Panc1 (cell line): ENCODE results near the gene LLGL1. TPM values are rescaled to one million over a fixed set of nuclear protein-coding genes. Genes with fewer than 3 reads are reported as not detected.

Experiments used
- ATAC-seq: fragments of 200-7000 bp; cut with Tn5 transposase; 2 replicates; pipeline ENCODE4 v1.9.1; 2020; ENCODE audit warnings: mild to moderate bottlenecking, moderate library complexity
- BruUV-seq: library from RNA; stranded (reverse); fragments of 400-500 nt; replicated peaks from 2 replicates; lab custom pipeline; 2021; lab: Mats Ljungman, UMichigan
- CTCF ChIA-PET: fragments of 300-600 bp; sonication (Branson Sonifier 250); formaldehyde crosslinking; loops from one replicate; lab custom pipeline; 2022; ENCODE audit warnings: antibody characterized with exemption; lab: Charles Lee
- POLR2A ChIA-PET: fragments of 300-600 bp; sonication (Branson Sonifier 250); formaldehyde crosslinking; loops from one replicate; lab custom pipeline; 2022; ENCODE audit warnings: antibody characterized with exemption; lab: Charles Lee
- DNase-seq: peaks from one replicate; pipeline ENCODE4 v3.0.0-alpha.2; 2010; ENCODE audit warnings: low read depth, low spot score
- H3K27ac ChIP-seq: 2 replicates; pipeline ENCODE4 v1.5.1; 2011; ENCODE audit warnings: mild to moderate bottlenecking, low read length, inconsistent platforms
- H3K27me3 ChIP-seq: fragments of 200-500 bp; sonication (Bioruptor generic); 2 replicates; pipeline ENCODE4 v1.6.0; 2014; ENCODE audit warnings: low read length, inconsistent platforms; ENCODE audit not compliant: control insufficient read depth, insufficient read depth
- H3K36me3 ChIP-seq: fragments of 200-500 bp; sonication (Bioruptor generic); 2 replicates; pipeline ENCODE4 v1.5.1; 2014; ENCODE audit warnings: inconsistent platforms, mild to moderate bottlenecking, low read length, moderate library complexity; ENCODE audit not compliant: control insufficient read depth, insufficient read depth
- H3K4me1 ChIP-seq: 2 replicates; pipeline ENCODE4 v1.5.1; 2011; ENCODE audit warnings: inconsistent platforms, mild to moderate bottlenecking, low read length, moderate library complexity; ENCODE audit not compliant: control insufficient read depth, insufficient read depth
- H3K4me3 ChIP-seq, 2 experiments: 2 replicates each; pipeline ENCODE4 v1.5.1; 2011 to 2012; ENCODE audit warnings: low read depth in 2 of 2, low read length in 2 of 2, mild to moderate bottlenecking in 2 of 2, inconsistent platforms in 1 of 2, moderate library complexity in 1 of 2
- H3K9me3 ChIP-seq: fragments of 200-500 bp; sonication (Bioruptor generic); 2 replicates; pipeline ENCODE4 v1.5.1; 2014; ENCODE audit warnings: low read depth, mild to moderate bottlenecking, inconsistent platforms, low read length, moderate library complexity; ENCODE audit not compliant: control insufficient read depth, insufficient read depth
- POLR2AphosphoS5 ChIP-seq: IDR thresholded peaks from 2 replicates; pipeline ENCODE4 v1.6.1; 2012; ENCODE audit warnings: mild to moderate bottlenecking, low read depth, low read length, moderate library complexity
- SIN3A ChIP-seq: IDR thresholded peaks from 2 replicates; pipeline ENCODE4 v1.6.1; 2012; ENCODE audit warnings: low read depth, mild to moderate bottlenecking, low read length, moderate library complexity, borderline replicate concordance; ENCODE audit not compliant: insufficient read depth
- TCF7L2 ChIP-seq: IDR thresholded peaks from 2 replicates; pipeline ENCODE4 v1.6.1; 2011; ENCODE audit warnings: mild to moderate bottlenecking, low read depth, low read length, inconsistent platforms
- in situ Hi-C: cut with HindIII; loops from 2 replicates; pipeline ENCODE4 v1.10.0; 2016; ENCODE audit warnings: low sequenced_read_pairs, low pct_unique_long_range_greater_than_20kb
- intact Hi-C: fragments of 100-400 bp; cut with micrococcal nuclease; formaldehyde crosslinking; loops from one replicate; pipeline ENCODE4 v1.10.0; 2022; ENCODE audit not compliant: unreplicated experiment
- total RNA-seq: library from RNA; stranded (reverse); gene quantifications from one replicate; pipeline ENCODE4 v1.2.1, GENCODE V29; 2021; ENCODE audit not compliant: unreplicated experiment
- TF ChIP-seq, protein P1 (sequence below), 2 experiments: IDR thresholded peaks; 2 replicates each; pipeline ENCODE4 v1.6.1; 2011 to 2012; ENCODE audit warnings: low read depth in 2 of 2, control low read depth in 1 of 2, low read length in 1 of 2, mild to moderate bottlenecking in 1 of 2, moderate library complexity in 1 of 2; ENCODE audit not compliant: insufficient read depth in 1 of 2
- TF ChIP-seq, protein P2 (sequence below): fragments of 450-650 bp; IDR thresholded peaks from 2 replicates; pipeline ENCODE4 v1.5.1; 2017; ENCODE audit warnings: mild to moderate bottlenecking

The LLGL1 gene
- total RNA-seq, 1 experiment from 2014 or later = 18.4 TPM

DNA sequence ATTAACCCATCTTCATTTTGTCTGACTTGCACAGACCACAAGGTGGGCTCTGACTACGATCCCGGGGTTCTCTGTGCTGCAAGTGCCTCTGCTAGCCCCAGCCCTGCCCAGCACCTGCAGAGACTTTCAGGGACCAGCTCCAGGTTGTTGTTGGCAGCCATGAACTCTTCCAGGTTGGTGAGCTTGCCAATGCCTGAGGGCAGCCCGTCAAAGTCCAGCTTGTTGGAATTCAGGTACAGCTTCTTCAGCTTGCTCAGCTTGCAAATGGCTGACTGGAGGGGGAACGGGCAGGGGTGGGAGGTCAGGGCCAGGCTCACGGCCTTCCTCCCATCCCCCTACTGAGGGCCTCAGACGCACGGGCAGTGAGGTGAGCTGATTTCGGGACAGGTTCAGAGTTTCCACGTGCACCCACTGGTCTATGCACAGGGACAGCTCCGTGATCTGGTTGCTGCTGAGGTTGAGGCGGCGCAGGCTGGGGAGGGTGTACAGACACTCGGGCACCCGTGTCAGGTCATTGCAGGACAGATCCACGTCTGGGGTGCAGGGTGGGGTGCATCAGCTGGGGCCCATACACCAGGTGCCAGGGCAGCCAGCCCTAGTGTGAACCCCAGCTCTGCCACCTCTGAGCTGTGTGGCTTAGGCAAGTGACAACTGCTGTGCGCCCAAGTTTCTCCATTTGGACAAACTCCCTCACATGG lies 27.9 kb downstream of the LLGL1 start:
- in situ Hi-C loops = no loop called here
- Histone ChIP-seq H3K36me3 (no peaks in the 10 kb centered on the region; the same call in 1 of the 2 replicates), H3K9me3 (no peaks in the 10 kb centered on the region), H3K27me3 (no peaks in the 10 kb centered on the region), H3K4me1 (peaks cover 6% of the 10 kb centered on the region; the same call in 1 of the 2 replicates), H3K27ac (no peak overlapping the region), H3K4me3 (no peak overlapping the region)
- CTCF ChIA-PET = no interaction called here
- intact Hi-C loops = no loop called here
- ATAC-seq (no peak), DNase-seq (no peak)
- no TSS peak for BruUV-seq
- POLR2A ChIA-PET = no interaction called here
- TF ChIP-seq SIN3A (no peak), POLR2AphosphoS5 (no peak), TCF7L2 (no peak)
- TF ChIP-seq, protein P1, sequence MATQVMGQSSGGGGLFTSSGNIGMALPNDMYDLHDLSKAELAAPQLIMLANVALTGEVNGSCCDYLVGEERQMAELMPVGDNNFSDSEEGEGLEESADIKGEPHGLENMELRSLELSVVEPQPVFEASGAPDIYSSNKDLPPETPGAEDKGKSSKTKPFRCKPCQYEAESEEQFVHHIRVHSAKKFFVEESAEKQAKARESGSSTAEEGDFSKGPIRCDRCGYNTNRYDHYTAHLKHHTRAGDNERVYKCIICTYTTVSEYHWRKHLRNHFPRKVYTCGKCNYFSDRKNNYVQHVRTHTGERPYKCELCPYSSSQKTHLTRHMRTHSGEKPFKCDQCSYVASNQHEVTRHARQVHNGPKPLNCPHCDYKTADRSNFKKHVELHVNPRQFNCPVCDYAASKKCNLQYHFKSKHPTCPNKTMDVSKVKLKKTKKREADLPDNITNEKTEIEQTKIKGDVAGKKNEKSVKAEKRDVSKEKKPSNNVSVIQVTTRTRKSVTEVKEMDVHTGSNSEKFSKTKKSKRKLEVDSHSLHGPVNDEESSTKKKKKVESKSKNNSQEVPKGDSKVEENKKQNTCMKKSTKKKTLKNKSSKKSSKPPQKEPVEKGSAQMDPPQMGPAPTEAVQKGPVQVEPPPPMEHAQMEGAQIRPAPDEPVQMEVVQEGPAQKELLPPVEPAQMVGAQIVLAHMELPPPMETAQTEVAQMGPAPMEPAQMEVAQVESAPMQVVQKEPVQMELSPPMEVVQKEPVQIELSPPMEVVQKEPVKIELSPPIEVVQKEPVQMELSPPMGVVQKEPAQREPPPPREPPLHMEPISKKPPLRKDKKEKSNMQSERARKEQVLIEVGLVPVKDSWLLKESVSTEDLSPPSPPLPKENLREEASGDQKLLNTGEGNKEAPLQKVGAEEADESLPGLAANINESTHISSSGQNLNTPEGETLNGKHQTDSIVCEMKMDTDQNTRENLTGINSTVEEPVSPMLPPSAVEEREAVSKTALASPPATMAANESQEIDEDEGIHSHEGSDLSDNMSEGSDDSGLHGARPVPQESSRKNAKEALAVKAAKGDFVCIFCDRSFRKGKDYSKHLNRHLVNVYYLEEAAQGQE (IDR thresholded peaks at IDR 0.05; ENCODE audit: insufficient read depth in 1 of 2, low read depth in 2 of 2, low read length in 1 of 2) = no peak
- TF ChIP-seq, protein P2, sequence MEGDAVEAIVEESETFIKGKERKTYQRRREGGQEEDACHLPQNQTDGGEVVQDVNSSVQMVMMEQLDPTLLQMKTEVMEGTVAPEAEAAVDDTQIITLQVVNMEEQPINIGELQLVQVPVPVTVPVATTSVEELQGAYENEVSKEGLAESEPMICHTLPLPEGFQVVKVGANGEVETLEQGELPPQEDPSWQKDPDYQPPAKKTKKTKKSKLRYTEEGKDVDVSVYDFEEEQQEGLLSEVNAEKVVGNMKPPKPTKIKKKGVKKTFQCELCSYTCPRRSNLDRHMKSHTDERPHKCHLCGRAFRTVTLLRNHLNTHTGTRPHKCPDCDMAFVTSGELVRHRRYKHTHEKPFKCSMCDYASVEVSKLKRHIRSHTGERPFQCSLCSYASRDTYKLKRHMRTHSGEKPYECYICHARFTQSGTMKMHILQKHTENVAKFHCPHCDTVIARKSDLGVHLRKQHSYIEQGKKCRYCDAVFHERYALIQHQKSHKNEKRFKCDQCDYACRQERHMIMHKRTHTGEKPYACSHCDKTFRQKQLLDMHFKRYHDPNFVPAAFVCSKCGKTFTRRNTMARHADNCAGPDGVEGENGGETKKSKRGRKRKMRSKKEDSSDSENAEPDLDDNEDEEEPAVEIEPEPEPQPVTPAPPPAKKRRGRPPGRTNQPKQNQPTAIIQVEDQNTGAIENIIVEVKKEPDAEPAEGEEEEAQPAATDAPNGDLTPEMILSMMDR = no peak

DNA sequence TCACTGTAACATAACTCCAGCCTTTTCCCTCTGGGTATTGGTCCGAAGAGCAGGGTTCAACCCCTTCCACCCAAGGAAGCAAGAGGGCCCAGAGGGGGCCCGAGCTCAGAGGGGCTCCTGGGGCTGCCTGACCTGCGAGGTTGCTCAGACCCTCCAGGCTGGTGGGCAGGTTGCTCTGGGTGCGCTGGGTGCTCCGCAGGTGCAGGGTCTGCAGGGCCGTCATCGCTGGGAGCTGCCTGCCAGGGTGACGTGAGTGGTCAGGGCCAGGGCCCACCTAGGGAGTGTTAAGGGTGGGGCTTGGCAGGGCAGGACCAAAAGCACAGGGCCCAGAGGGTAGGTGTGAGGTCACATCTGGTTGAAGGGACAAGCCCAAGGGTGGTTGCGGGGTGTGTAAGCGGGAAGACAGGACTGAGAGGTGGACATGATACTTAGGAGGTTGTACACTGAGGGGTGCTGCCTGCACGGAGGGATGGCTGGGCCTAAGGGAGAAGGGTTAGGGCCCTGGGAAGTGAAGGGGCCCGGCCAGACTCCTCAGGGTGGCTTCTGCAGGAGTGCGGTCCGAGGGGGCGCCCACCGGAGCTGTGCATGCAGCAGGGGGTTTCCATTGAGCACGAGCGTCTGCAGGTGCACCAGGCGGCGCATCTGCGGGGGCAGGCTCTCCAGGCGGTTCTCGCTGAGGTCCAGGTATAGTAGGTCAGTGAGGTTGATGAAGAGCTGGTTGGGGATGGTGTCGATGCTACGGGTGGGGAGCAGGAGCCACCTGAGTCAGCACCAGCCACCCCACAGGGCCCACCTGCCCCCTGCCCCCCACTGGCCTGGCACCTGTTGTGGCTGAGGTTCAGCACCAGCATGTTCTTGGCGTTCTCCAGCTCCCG lies 28.7 kb downstream of the LLGL1 start:
- ChIA-PET POLR2A (no interaction called here), CTCF (no interaction called here)
- Histone ChIP-seq H3K27me3 (no peaks in the 10 kb centered on the region), H3K27ac (no peak overlapping the region), H3K36me3 (no peaks in the 10 kb centered on the region; the same call in 1 of the 2 replicates), H3K4me1 (peaks cover 6% of the 10 kb centered on the region; the same call in 1 of the 2 replicates), H3K4me3 (no peak overlapping the region), H3K9me3 (no peaks in the 10 kb centered on the region)
- no TSS peak for BruUV-seq
- in situ Hi-C loops = no loop called here
- TF ChIP-seq, protein P2 = no peak
- TF ChIP-seq, protein P1 (IDR thresholded peaks at IDR 0.05; ENCODE audit: insufficient read depth in 1 of 2, low read depth in 2 of 2, low read length in 1 of 2) = no peak
- TF ChIP-seq TCF7L2 = no peak
- no peak for TF ChIP-seq POLR2AphosphoS5
- no peak for DNase-seq
- no peak for ATAC-seq
- intact Hi-C loops = no loop called here
